ENCODE measurements around the gene VIM.

VIM gene

DNA sequence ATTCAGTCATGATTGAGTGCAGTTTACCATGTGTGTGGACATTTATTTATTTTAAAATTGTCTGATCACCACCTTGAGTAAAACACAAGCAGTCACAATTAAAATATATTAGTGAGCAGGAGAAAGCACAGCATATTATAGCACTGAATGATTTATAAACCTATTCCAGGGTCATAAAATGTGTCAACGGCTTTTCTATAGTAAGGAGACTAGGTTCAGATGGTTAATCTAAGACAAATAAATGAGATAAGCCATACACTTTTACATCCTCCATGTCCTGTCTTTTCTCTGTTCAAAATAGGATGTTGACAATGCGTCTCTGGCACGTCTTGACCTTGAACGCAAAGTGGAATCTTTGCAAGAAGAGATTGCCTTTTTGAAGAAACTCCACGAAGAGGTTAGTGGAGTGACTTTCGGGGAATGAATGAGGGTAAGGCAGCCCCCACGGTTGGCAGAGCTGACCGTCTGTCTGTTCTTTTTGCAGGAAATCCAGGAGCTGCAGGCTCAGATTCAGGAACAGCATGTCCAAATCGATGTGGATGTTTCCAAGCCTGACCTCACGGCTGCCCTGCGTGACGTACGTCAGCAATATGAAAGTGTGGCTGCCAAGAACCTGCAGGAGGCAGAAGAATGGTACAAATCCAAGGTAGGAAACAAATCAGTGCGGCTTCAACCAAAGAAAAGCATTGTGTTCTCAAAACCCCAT lies 5.4 kb downstream of the VIM start:
- Histone ChIP-seq H3K4me2 (ENCODE audit: low read length) (no peak overlapping the region), H3K9me3 (ENCODE audit: insufficient read depth, low read length) (no peaks in the 10 kb centered on the region), H2AFZ (ENCODE audit: low read depth, low read length) (no peak overlapping the region), H3K79me2 (ENCODE audit: low read length) (peaks cover 40% of the 10 kb centered on the region), H3K27ac (ENCODE audit: low read length) (no peak overlapping the region), H4K20me1 (ENCODE audit: insufficient read depth, low read length) (peaks cover 57% of the 10 kb centered on the region), H3K36me3 (replicated peaks; ENCODE audit: low read depth, low read length) (peaks cover 72% of the 10 kb centered on the region), H3K27me3 (ENCODE audit: low read depth, low read length) (no peaks in the 10 kb centered on the region), H3K4me1 (ENCODE audit: low read length) (peaks cover 20% of the 10 kb centered on the region), H3K4me3 (ENCODE audit: low read length) (no peak overlapping the region), H3K9ac (ENCODE audit: low read length) (no peak overlapping the region)
- TF ChIP-seq, protein P1, sequence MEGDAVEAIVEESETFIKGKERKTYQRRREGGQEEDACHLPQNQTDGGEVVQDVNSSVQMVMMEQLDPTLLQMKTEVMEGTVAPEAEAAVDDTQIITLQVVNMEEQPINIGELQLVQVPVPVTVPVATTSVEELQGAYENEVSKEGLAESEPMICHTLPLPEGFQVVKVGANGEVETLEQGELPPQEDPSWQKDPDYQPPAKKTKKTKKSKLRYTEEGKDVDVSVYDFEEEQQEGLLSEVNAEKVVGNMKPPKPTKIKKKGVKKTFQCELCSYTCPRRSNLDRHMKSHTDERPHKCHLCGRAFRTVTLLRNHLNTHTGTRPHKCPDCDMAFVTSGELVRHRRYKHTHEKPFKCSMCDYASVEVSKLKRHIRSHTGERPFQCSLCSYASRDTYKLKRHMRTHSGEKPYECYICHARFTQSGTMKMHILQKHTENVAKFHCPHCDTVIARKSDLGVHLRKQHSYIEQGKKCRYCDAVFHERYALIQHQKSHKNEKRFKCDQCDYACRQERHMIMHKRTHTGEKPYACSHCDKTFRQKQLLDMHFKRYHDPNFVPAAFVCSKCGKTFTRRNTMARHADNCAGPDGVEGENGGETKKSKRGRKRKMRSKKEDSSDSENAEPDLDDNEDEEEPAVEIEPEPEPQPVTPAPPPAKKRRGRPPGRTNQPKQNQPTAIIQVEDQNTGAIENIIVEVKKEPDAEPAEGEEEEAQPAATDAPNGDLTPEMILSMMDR (IDR thresholded peaks at IDR 0.05; ENCODE audit: low read depth, low read length): no peak
- TF ChIP-seq EZH2phosphoT487 (IDR thresholded peaks at IDR 0.05; ENCODE audit: low read depth): no peak

DNA sequence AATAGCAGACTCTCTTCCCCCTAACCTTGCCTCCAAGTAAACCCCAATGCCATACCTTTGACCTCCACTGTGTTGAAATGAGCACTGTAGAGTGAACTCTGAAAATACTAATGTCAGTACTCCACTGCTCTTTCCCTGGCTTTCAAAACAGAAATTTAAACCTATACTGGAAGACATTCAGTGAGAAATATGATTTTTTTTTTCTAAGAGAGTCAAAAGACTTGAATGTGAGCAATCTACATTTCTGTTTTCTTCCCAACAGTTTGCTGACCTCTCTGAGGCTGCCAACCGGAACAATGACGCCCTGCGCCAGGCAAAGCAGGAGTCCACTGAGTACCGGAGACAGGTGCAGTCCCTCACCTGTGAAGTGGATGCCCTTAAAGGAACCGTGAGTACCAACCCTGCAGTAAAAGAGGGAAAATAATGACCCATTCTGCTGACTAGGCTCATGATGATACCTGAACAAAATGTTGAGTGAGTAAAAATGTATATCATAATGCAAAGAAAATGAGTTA lies 6.4 kb downstream of the VIM start:
- Histone ChIP-seq H3K9me3 (ENCODE audit: insufficient read depth, low read length) (no peaks in the 10 kb centered on the region), H3K79me2 (ENCODE audit: low read length) (peaks cover 36% of the 10 kb centered on the region), H3K4me3 (ENCODE audit: low read length) (no peak overlapping the region), H4K20me1 (ENCODE audit: insufficient read depth, low read length) (peaks cover 57% of the 10 kb centered on the region), H3K9ac (ENCODE audit: low read length) (no peak overlapping the region), H3K4me1 (ENCODE audit: low read length) (peaks cover 20% of the 10 kb centered on the region), H2AFZ (ENCODE audit: low read depth, low read length) (no peak overlapping the region), H3K4me2 (ENCODE audit: low read length) (no peak overlapping the region), H3K27ac (ENCODE audit: low read length) (no peak overlapping the region), H3K36me3 (replicated peaks; ENCODE audit: low read depth, low read length) (peaks cover 72% of the 10 kb centered on the region), H3K27me3 (ENCODE audit: low read depth, low read length) (no peaks in the 10 kb centered on the region)
- no peak for TF ChIP-seq EZH2phosphoT487 (IDR thresholded peaks at IDR 0.05; ENCODE audit: low read depth)
- TF ChIP-seq, protein P1 (IDR thresholded peaks at IDR 0.05; ENCODE audit: low read depth, low read length): no peak

DNA sequence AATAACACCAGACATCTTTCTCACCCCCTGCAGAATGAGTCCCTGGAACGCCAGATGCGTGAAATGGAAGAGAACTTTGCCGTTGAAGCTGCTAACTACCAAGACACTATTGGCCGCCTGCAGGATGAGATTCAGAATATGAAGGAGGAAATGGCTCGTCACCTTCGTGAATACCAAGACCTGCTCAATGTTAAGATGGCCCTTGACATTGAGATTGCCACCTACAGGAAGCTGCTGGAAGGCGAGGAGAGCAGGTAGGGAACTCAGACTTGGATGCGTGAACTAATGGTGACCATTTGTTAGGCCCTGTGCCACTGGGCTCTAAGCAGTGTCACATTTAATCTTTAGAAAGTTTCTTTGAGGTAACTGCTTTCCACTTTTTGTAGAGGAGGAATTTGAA lies 7.1 kb downstream of the VIM start:
- peaks cover 20% of the 10 kb centered on the region for H3K4me1 ChIP-seq (ENCODE audit: low read length)
- no peak overlapping the region for H2AFZ ChIP-seq (ENCODE audit: low read depth, low read length)
- H3K9me3 ChIP-seq (ENCODE audit: insufficient read depth, low read length): no peaks in the 10 kb centered on the region
- peaks cover 29% of the 10 kb centered on the region for H3K79me2 ChIP-seq (ENCODE audit: low read length)
- no peak overlapping the region for H3K4me3 ChIP-seq (ENCODE audit: low read length)
- H3K9ac ChIP-seq (ENCODE audit: low read length): no peak overlapping the region
- H4K20me1 ChIP-seq (ENCODE audit: insufficient read depth, low read length): peaks cover 57% of the 10 kb centered on the region
- no peak overlapping the region for H3K4me2 ChIP-seq (ENCODE audit: low read length)
- no peak for TF ChIP-seq EZH2phosphoT487 (IDR thresholded peaks at IDR 0.05; ENCODE audit: low read depth)
- TF ChIP-seq, protein P1 (IDR thresholded peaks at IDR 0.05; ENCODE audit: low read depth, low read length): no peak
- peaks cover 70% of the 10 kb centered on the region for H3K36me3 ChIP-seq (replicated peaks; ENCODE audit: low read depth, low read length)
- H3K27me3 ChIP-seq (ENCODE audit: low read depth, low read length): no peaks in the 10 kb centered on the region
- H3K27ac ChIP-seq (ENCODE audit: low read length): no peak overlapping the region

DNA sequence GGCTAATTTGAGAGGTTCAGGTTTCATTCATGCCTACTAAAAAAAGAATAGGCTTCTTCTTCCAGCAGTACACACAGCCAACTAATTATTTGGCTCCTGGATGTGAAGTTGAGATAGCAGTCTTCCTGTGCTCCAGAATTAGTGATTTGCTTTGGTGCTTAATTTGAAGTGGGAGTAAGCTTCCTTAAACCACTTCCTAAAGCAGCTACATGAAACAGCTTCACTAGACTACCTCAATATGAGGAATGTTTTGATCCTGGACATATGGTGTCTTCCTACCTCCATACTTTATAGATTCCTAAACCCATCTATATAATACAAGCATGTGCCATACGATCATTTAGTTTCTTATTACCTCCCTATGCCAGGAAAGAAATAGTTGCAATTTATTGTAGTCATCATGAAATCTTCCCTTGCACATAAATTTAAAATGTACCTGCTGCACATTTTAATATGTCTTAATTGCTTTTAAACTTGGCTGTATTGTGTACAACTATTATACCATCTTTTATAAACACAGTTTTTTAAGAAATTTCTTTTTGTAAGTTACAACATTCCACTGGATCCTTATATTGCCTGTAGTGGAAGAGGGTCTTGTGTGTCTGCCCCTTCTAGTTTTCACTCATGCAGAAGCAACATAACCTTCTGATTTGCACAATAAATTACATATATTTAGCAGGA lies 8.6 kb downstream of the VIM start:
- TF ChIP-seq, protein P1 (IDR thresholded peaks at IDR 0.05; ENCODE audit: low read depth, low read length): no peak
- no peak for TF ChIP-seq EZH2phosphoT487 (IDR thresholded peaks at IDR 0.05; ENCODE audit: low read depth)
- H3K36me3 ChIP-seq (replicated peaks; ENCODE audit: low read depth, low read length): peaks cover 58% of the 10 kb centered on the region

More for the DNA sequence above, 8.6 kb downstream of the VIM start:
- H3K27me3 ChIP-seq (ENCODE audit: low read depth, low read length): no peaks in the 10 kb centered on the region
- H2AFZ ChIP-seq (ENCODE audit: low read depth, low read length): no peak overlapping the region
- peaks cover 15% of the 10 kb centered on the region for H3K79me2 ChIP-seq (ENCODE audit: low read length)
- no peaks in the 10 kb centered on the region for H3K9me3 ChIP-seq (ENCODE audit: insufficient read depth, low read length)
- peaks cover 12% of the 10 kb centered on the region for H3K4me1 ChIP-seq (ENCODE audit: low read length)
- H3K4me3 ChIP-seq (ENCODE audit: low read length): no peak overlapping the region
- peaks cover 45% of the 10 kb centered on the region for H4K20me1 ChIP-seq (ENCODE audit: insufficient read depth, low read length)
- no peak overlapping the region for H3K9ac ChIP-seq (ENCODE audit: low read length)
- H3K4me2 ChIP-seq (ENCODE audit: low read length): no peak overlapping the region
- no peak overlapping the region for H3K27ac ChIP-seq (ENCODE audit: low read length)
